NCI-H2171 treated with DMSO at 0.1 percent for 48 hours (cell line): ENCODE measurements around the gene RPA4.
"Not testable (repeated sequence)": the region's sequence is repeated elsewhere in the genome, so short reads cannot be mapped to it uniquely, and the experiment has no call there.

ENCODE experiments used
- DNase-seq: peaks from one replicate; lab custom pipeline; 2025; lab: John Stamatoyannopoulos, UW

The RPA4 gene

GRCh38 chrX:96883608-96884007 is at the start of gene RPA4:
Gene RPA4, plus strand, starts transcription at chrX:96883908. Its CDS starts 403 bp downstream, at chrX:96884311.
- no peak for DNase-seq

- DNase-seq = no peak
Measured at GRCh38 chrX:96834137-96834536, 49.6 kb upstream of the RPA4 start.

DNA sequence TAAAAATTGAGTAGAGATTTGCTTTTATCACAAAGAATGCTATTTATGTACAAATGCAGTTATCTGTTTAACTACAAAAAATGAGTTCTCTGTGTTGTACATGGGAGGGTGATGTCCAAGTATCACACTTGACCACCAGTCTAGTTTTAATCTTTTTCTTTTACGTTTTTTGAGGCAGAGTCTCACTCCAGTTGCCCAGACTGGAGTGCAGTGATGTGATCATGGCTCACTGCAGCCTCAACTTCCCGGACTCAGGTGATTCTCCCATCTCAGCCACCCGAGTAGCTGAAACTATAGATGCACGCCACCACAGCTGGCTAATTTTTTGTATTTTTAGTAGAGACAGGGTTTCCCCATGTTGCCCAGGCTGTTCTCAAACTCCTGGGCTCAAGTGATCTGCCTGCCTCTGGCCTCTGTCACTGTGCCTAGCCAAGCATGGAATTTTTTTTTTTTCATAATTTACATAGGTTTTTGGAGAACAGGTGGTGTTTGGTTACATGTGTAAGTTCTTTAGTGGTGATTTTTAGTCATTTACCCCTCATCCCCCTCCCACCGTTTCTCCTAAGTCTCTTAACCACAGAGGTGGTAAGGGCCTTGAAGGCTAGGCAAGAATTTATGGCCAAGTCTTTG is 47.9 kb upstream of the RPA4 start:
- DNase-seq = peak; percentile 60

- no peak for DNase-seq
Measured at GRCh38 chrX:96837808-96838207, 45.9 kb upstream of the RPA4 start.

GRCh38 chrX:96838537-96838936 is 45.2 kb upstream of the RPA4 start:
- DNase-seq = no peak

DNA sequence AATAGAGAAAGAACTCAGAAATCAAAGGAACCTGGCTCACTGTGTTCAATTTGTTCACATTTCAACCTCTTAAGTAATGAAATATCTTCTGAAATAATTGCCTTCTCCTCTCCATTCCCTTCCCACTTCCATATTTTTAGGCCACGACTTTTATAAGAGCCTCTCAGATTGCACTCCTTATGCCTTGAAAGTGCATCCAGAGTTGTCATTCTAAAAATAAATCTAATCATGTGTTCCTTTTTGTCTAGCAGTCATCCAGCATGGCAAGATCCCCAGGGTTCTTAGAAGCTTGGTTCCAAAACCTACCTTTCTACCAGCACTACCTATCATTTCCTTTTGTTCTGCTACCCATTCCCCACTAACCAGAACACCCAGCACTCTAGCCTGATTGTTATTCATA is 42.4 kb upstream of the RPA4 start:
- DNase-seq = no peak

GRCh38 chrX:96841866-96842265 is 41.8 kb upstream of the RPA4 start:
- DNase-seq = not testable (repeated sequence)

GRCh38 chrX:96843566-96843965 is 40.1 kb upstream of the RPA4 start:
- no peak for DNase-seq

DNA sequence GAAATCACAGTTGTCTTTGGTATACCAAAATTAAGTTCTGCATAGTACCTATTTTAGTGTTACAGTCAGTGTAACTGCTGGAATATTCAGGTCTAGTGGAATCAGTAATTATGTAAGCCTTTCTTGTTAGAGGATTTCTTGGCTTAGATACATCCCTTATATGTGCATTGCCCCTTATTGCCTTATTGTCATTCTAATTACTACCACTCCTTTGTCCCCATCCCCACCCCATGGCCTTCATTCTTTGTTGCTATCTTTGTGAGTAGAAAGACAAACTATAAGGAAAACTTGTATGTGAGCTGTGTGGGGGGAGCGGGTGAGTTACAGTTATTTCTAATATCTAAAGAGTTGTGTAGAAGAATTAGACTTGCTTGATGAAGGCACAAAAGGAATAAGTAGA is 36.9 kb upstream of the RPA4 start:
- DNase-seq = no peak

GRCh38 chrX:96859422-96859821 is 24.3 kb upstream of the RPA4 start:
- DNase-seq = not testable (repeated sequence)

- DNase-seq = no peak
Measured at GRCh38 chrX:96861218-96861617, 22.5 kb upstream of the RPA4 start.

GRCh38 chrX:96861661-96862060 is 22.0 kb upstream of the RPA4 start:
- no peak for DNase-seq

GRCh38 chrX:96884027-96884426 is 319 bp downstream of the RPA4 start:
- DNase-seq = no peak

DNA sequence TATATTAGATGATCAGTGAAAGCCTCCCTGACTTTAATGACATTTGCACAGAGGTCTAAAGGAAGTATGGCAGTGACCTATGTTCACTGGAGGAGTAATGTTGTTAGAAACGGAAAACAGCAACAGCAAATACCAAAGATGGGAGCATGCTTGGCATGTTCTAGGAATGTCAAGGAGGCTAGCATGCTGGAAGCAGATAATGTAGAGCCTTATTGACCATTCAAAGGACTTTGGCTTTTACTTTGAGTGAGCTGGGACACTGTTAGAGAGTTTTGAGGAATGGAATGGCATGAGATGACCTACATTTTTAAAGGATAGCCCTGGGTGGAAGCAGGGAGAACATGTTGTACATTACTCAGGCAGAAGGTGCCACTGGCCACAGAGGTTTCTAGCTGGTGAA is 6.0 kb downstream of the RPA4 start:
- DNase-seq = no peak

DNA sequence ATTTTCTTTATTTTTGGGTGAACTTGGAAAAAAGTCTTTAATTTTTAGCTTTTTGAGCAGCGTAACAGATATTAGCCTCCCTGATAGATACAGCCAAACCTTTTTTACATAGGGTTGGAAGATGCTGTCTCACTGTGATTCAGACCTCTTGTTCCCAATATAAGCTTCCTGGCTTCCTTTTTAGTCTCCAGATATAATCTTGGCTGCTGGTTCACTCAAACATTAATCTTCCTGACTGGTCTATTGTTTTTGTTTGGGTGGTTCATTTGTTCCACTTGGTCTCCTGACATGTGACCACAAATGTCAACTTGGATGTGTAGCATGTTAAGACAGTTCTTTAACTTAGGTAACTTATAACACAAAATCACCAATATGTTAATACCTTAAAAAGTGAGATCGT is 23.0 kb downstream of the RPA4 start:
- DNase-seq = no peak

DNA sequence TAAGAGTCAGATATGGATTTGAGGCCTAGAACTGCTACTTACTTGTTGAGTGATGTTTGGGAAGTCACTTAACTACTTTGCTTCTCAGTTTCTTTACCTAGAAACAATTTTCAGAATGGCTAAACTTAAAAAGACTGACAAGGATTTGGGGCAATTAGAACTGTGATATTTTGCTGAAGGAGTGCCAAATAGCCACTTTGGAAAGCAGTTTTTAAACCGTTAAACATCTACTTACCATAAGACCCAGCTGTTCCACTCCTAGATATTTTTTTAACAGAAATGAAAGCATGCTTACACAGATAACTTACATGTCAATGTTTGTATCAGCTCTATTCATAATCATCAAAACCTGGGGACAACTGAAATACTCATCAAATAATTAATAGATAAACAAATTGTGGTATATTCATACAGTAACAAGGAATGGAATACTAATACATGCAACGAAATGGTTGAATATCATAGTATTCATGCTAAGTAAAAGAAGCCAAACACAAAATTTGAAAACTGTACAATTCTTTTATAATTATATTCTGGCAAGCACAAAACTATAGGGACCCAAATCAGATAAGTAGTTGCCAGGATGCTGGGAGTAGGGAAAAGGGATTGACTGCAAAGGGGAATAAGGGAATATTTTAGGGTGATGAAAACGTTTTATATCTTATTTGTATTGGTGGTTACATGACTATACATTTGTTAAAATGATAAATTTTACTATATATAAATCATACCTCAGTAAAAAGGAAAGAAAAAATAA is 24.0 kb downstream of the RPA4 start:
- DNase-seq = peak; percentile 6

DNA sequence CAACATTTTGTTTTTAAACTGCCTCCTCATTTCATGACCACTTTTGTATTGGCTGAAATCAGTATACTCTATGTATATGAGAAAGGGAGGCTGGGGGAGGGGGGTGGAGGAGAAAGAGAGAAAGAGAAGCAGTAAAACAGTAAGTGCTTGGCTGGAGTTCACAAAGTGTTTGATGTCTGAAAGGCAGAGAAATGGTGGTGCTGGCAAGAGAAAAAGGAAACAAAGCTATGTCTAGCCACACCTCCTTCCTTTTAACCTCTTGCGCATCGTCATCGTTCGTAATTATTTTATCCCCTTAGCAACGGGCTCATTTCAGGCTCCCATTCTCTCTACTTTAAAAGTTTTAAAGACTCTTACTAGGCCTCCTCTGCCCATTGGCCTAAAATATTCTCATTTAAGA is 25.6 kb downstream of the RPA4 start:
- DNase-seq = no peak

DNA sequence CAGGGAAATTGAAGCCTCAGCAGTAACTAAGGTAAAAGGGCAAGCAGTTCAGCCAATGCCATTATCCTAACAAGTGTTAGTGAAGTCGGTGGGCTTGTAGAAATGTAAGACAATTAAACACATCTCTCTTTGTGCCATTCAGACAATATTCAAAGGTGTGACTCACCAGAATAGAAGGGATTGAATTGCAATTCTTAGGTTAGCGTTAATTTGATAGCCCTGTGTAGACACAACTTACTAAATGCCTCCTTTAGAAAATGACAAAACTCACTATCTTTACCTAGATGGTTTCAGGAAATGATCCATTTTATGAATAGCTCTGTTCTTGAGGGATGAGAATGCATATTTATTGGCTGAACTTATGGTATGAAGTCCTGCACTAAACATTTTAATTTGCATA is 35.2 kb downstream of the RPA4 start:
- DNase-seq = peak; percentile 15

DNA sequence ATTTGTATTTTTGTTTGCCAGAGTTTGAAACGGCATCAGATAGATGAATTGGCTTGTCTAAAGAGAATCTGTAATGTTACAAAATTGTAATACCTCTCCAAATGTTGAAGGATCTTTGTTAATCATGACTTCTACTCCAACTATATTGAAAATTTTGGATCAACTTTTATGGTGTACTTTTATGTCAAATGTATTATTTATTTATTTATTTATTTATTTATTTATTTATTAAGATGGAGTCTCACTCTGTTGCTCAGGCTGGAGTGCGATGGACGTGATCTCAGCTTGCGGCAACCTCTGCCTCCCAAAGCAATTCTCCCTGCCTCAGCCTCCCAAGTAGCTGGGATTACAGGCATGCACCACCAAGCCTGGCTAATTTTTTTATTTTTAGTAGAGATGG is 36.0 kb downstream of the RPA4 start:
- no peak for DNase-seq

- DNase-seq = no peak
Measured at GRCh38 chrX:96924581-96924980, 40.9 kb downstream of the RPA4 start.

- peak; percentile 77 for DNase-seq
Measured at GRCh38 chrX:96929036-96929435, 45.3 kb downstream of the RPA4 start.
